Activated T-helper 1 cell treated with anti-CD3 and anti-CD28 coated beads, Interleukin-12 subunit alpha, Interleukin-12 subunit beta, Interleukin-2, Interleukin-4 antibody, amounts not matched to agents 30 ng/mL and 10 ng/mL and 1 ng/mL, durations not matched to agents 14 hours and 24 hours and 36 hours (primary cell): ENCODE results near the gene PRKAA1. TPM values are rescaled to one million over a fixed set of nuclear protein-coding genes. Genes with fewer than 3 reads are reported as not detected.
"Not testable (repeated sequence)": the region's sequence is repeated elsewhere in the genome, so short reads cannot be mapped to it uniquely, and the experiment has no call there.

ENCODE experiments used
- DNase-seq: peaks from one replicate; pipeline ENCODE4 v3.0.0; 2021; ENCODE audit warnings: low spot score
- H3K27ac Mint-ChIP-seq: one replicate; pipeline ENCODE4 v1.8.0; 2021; ENCODE audit warnings: mild to moderate bottlenecking, mixed read lengths
- H3K27me3 Mint-ChIP-seq: one replicate; pipeline ENCODE4 v1.8.0; 2022; ENCODE audit warnings: mild to moderate bottlenecking, moderate library complexity, mixed read lengths; ENCODE audit not compliant: insufficient read depth
- H3K36me3 Mint-ChIP-seq: one replicate; pipeline ENCODE4 v1.8.0; 2021; ENCODE audit warnings: low read depth, mixed read lengths
- H3K4me1 Mint-ChIP-seq: one replicate; pipeline ENCODE4 v1.8.0; 2021; ENCODE audit warnings: low read depth, mixed read lengths
- H3K4me3 Mint-ChIP-seq: one replicate; pipeline ENCODE4 v1.8.0; 2021; ENCODE audit warnings: mild to moderate bottlenecking, moderate library complexity, mixed read lengths
- H3K9me3 Mint-ChIP-seq: one replicate; pipeline ENCODE4 v1.8.0; 2021; ENCODE audit warnings: mixed read lengths
- intact Hi-C: fragments of 100-400 bp; cut with micrococcal nuclease; formaldehyde crosslinking; loops from one replicate; pipeline ENCODE4 v1.15.1; 2024
- total RNA-seq: library from RNA; stranded (reverse); gene quantifications from 2 replicates; pipeline ENCODE4 v1.2.3, GENCODE V29; 2022

The PRKAA1 gene
- total RNA-seq, 1 donor from 2014 or later = 59.0 TPM

- Mint-ChIP-seq H3K27ac (no peak overlapping the region), H3K4me3 (no peak overlapping the region), H3K4me1 (peaks cover 9% of the 10 kb centered on the region), H3K36me3 (no peaks in the 10 kb centered on the region), H3K27me3 (peaks cover 2% of the 10 kb centered on the region), H3K9me3 (no peaks in the 10 kb centered on the region)
- DNase-seq = no peak
- intact Hi-C loops = no loop called here
These were observed 3.8 kb upstream of the PRKAA1 start for GRCh38 chr5:40801771-40802562.

GRCh38 chr5:40799258-40799657 lies 1.1 kb upstream of the PRKAA1 start:
- Mint-ChIP-seq H3K4me1 (peaks cover 36% of the 10 kb centered on the region), H3K36me3 (peaks cover 14% of the 10 kb centered on the region), H3K9me3 (no peaks in the 10 kb centered on the region), H3K27ac (peak overlapping the region; percentile 4), H3K27me3 (no peaks in the 10 kb centered on the region), H3K4me3 (no peak overlapping the region)
- intact Hi-C loops = no loop called here
- DNase-seq = no peak

- Mint-ChIP-seq H3K36me3 (peaks cover 17% of the 10 kb centered on the region), H3K9me3 (no peaks in the 10 kb centered on the region), H3K4me3 (peak overlapping the region; percentile 87), H3K27ac (peak overlapping the region; percentile 96), H3K4me1 (peaks cover 37% of the 10 kb centered on the region), H3K27me3 (no peaks in the 10 kb centered on the region)
- no peak for DNase-seq
- intact Hi-C loops = loop anchor here (1.0 kb wide), 6 partner anchors 14 to 575 kb away; no protein-coding TSS in a partner anchor
These were observed 632 bp upstream of the PRKAA1 start for GRCh38 chr5:40798801-40799210.

- peaks cover 43% of the 10 kb centered on the region for H3K4me1 Mint-ChIP-seq
These were observed 732 bp downstream of the PRKAA1 start for GRCh38 chr5:40797273-40798011.

DNA sequence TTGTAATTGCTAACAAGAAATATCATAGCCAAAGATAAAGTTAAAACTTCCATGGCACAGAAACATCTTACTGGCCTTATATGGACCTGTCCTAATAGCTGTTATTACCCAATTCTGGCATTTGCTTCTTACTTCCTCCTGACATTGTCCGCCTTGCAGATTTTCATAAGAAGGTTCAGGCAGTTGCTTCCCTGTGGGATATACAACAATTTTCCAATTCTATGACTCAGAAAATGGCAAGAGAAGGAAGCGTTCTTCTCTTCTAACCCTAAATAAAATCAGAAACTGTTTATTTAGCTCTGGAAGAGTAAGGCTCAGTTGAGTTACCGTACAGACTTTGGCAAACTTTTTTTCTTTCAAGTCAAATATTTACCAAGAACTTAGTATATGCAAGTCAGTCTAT lies 1.7 kb downstream of the PRKAA1 start:
- Mint-ChIP-seq H3K4me3 (peak overlapping the region; percentile 91), H3K27ac (no peak overlapping the region), H3K36me3 (peaks cover 21% of the 10 kb centered on the region), H3K9me3 (no peaks in the 10 kb centered on the region), H3K4me1 (peaks cover 43% of the 10 kb centered on the region), H3K27me3 (no peaks in the 10 kb centered on the region)
- intact Hi-C loops = no loop called here
- no peak for DNase-seq

More at GRCh38 chr5:40797273-40798011, 732 bp downstream of the PRKAA1 start:
- peaks cover 21% of the 10 kb centered on the region for H3K36me3 Mint-ChIP-seq
- peak; percentile 69 for DNase-seq
- H3K27me3 Mint-ChIP-seq = no peaks in the 10 kb centered on the region
- H3K4me3 Mint-ChIP-seq = peak overlapping the region; percentile 91
- no peaks in the 10 kb centered on the region for H3K9me3 Mint-ChIP-seq
- intact Hi-C loops = loop anchor here (1.0 kb wide), 7 partner anchors 16 to 573 kb away; partner anchors contain the start of gene TTC33
- H3K27ac Mint-ChIP-seq = peak overlapping the region; percentile 85

- H3K27ac Mint-ChIP-seq, H3K9me3 Mint-ChIP-seq, H3K27me3 Mint-ChIP-seq, DNase-seq, intact Hi-C loops: not testable (repeated sequence)
- Mint-ChIP-seq H3K4me1 (peaks cover 49% of the 10 kb centered on the region), H3K4me3 (peak overlapping the region; percentile 51), H3K36me3 (peaks cover 21% of the 10 kb centered on the region)
These were observed 3.3 kb downstream of the PRKAA1 start for GRCh38 chr5:40794877-40795276.

DNA sequence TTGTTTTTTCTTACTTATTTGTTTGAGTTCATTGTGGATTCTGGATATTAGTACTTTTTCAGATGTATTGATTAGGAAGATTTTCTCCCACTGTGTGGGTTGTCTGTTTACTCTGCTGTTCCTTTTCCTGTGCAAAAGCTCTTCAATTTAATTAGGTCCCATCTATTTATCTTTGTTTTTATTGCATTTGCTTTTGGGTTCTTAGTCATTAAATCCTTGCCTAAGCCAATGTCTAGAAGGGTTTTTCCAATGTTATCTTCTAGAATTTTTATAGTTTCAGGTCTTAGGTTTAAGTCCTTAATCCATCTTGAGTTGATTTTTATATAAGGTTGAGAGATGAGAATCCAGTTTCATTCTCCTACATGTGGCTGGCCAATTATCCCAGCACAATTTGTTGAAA lies 3.8 kb downstream of the PRKAA1 start:
- Mint-ChIP-seq H3K36me3 (peaks cover 22% of the 10 kb centered on the region), H3K4me1 (peaks cover 51% of the 10 kb centered on the region)
- H3K4me3 Mint-ChIP-seq, H3K27me3 Mint-ChIP-seq, H3K27ac Mint-ChIP-seq, DNase-seq, H3K9me3 Mint-ChIP-seq, intact Hi-C loops: not testable (repeated sequence)

GRCh38 chr5:40792691-40793090 lies 5.5 kb downstream of the PRKAA1 start:
- Mint-ChIP-seq H3K4me1 (peaks cover 49% of the 10 kb centered on the region), H3K36me3 (peaks cover 35% of the 10 kb centered on the region)
- H3K9me3 Mint-ChIP-seq, H3K27ac Mint-ChIP-seq, intact Hi-C loops, DNase-seq, H3K27me3 Mint-ChIP-seq, H3K4me3 Mint-ChIP-seq: not testable (repeated sequence)

- Mint-ChIP-seq H3K4me3 (no peak overlapping the region), H3K27me3 (no peaks in the 10 kb centered on the region), H3K36me3 (peaks cover 39% of the 10 kb centered on the region), H3K9me3 (peaks cover 9% of the 10 kb centered on the region), H3K4me1 (peaks cover 45% of the 10 kb centered on the region), H3K27ac (no peak overlapping the region)
- no peak for DNase-seq
- intact Hi-C loops = no loop called here
These were observed 6.4 kb downstream of the PRKAA1 start for GRCh38 chr5:40791715-40792139.

- peaks cover 9% of the 10 kb centered on the region for H3K9me3 Mint-ChIP-seq
- peaks cover 41% of the 10 kb centered on the region for H3K36me3 Mint-ChIP-seq
- peaks cover 39% of the 10 kb centered on the region for H3K4me1 Mint-ChIP-seq
- DNase-seq = no peak
- intact Hi-C loops = no loop called here
- no peaks in the 10 kb centered on the region for H3K27me3 Mint-ChIP-seq
- H3K27ac Mint-ChIP-seq = no peak overlapping the region
- no peak overlapping the region for H3K4me3 Mint-ChIP-seq
These were observed 7.1 kb downstream of the PRKAA1 start for GRCh38 chr5:40790947-40791593.

DNA sequence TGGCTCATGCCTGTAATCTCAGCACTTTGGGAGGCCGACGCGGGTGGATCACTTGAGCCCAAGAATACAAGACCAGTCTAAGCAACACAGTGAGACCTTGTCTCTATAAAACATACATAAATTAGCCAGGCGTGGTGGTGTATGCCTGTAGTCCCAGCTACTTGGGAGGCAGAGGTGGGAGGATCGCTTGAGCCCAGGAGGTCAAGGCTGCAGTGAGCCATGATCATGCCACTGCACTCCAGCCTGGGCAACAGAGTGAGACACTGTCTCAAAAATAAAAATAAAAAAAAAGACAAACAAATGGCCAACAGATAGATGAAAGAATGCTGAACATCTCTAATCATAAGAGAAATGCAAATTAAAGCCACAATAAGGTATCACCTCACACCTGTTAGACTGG lies 9.2 kb downstream of the PRKAA1 start:
- H3K4me3 Mint-ChIP-seq, DNase-seq, H3K27me3 Mint-ChIP-seq, intact Hi-C loops, H3K27ac Mint-ChIP-seq, H3K9me3 Mint-ChIP-seq: not testable (repeated sequence)
- peaks cover 27% of the 10 kb centered on the region for H3K4me1 Mint-ChIP-seq
- peaks cover 30% of the 10 kb centered on the region for H3K36me3 Mint-ChIP-seq

DNA sequence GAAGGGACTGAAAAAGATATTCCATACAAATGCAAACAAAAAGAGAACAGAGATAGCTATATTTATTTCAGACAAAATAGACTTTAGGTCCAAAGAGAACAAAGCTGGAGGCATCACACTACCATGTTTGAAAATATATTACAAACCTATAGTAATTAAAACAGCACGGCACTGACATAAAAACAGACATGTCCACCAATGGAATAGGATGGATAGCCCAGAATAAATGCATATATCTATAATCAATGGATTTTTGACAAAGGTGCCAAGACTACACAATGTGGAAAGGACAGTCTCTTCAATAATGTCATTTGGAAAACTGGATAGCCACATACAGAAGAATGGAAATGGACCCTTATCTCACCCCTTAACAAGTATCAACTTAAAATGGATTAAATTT lies 10.2 kb downstream of the PRKAA1 start:
- H3K4me3 Mint-ChIP-seq = no peak overlapping the region
- no peaks in the 10 kb centered on the region for H3K27me3 Mint-ChIP-seq
- intact Hi-C loops = no loop called here
- peaks cover 26% of the 10 kb centered on the region for H3K36me3 Mint-ChIP-seq
- H3K27ac Mint-ChIP-seq = no peak overlapping the region
- DNase-seq = no peak
- H3K9me3 Mint-ChIP-seq = peaks cover 9% of the 10 kb centered on the region
- peaks cover 21% of the 10 kb centered on the region for H3K4me1 Mint-ChIP-seq

GRCh38 chr5:40786664-40787063 lies 11.5 kb downstream of the PRKAA1 start:
- H3K27ac Mint-ChIP-seq, H3K9me3 Mint-ChIP-seq, H3K27me3 Mint-ChIP-seq, intact Hi-C loops, H3K4me3 Mint-ChIP-seq, DNase-seq: not testable (repeated sequence)
- Mint-ChIP-seq H3K4me1 (peaks cover 32% of the 10 kb centered on the region), H3K36me3 (peaks cover 26% of the 10 kb centered on the region)
